ENCODE measurements around the gene HEPACAM2.
A peak's percentile ranks its signal among the peaks of the same experiment; 100 is the strongest.

Gene HEPACAM2

DNA sequence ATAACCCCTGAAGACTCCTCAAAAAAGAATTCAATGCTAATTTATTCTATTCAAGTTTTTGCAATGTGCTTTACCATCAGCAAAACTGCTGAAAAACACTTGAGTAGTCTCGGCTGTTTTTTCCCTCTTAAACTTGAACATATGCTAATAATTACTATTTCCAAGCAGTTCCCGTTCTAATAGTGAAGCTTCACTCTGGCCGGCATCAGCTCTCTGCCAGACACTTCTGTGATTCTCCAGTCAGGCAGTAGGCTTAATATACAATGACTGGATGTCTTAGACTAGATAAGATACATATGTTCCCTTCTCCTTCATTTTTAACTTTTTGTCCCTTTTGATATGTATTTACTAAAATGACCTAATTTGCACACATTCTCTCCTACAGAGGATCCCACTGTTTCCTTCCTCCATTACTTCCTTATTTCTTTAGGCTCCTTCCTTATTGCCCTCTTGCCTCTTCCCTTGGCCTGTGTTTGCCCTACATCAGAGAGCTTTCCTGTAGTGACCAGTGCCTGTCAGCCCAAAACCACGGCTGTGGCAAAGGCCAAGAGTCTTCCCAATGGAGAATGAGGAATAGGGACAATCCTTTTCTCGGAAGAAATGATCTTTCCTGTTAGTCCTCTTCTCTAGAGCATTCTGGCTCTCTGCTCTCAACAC lies 23.5 kb downstream of the HEPACAM2 start:
- no peak for DNase-seq (ENCODE audit: low spot score)

DNA sequence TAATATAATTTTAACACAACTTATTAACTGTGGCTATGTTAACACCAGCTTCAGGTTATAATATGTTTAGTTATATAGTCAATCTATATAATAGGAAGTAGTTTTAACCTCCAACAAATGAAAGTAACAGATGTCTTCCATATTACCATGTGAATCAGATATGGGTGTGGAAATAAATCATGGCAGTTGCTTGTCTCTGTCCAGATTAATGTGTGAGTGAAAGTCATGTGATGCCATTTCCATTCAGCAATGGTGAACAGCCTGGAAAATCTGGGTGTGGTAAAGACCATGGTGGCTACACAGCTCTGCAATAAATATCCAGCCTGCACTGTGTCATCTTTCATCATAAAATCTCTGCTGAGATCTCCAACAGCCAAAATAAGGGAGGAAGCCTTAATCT lies 27.8 kb downstream of the HEPACAM2 start:
- DNase-seq (ENCODE audit: low spot score): no peak

GRCh38 chr7:93196336-93196735 lies 29.9 kb downstream of the HEPACAM2 start:
- DNase-seq (ENCODE audit: low spot score): no peak

- peak; percentile 29 for DNase-seq (ENCODE audit: low spot score)
Measured at GRCh38 chr7:93194386-93194785, 31.9 kb downstream of the HEPACAM2 start.

GRCh38 chr7:93188870-93189634 lies 37.2 kb downstream of the HEPACAM2 start:
- DNase-seq (ENCODE audit: low spot score): no peak

DNA sequence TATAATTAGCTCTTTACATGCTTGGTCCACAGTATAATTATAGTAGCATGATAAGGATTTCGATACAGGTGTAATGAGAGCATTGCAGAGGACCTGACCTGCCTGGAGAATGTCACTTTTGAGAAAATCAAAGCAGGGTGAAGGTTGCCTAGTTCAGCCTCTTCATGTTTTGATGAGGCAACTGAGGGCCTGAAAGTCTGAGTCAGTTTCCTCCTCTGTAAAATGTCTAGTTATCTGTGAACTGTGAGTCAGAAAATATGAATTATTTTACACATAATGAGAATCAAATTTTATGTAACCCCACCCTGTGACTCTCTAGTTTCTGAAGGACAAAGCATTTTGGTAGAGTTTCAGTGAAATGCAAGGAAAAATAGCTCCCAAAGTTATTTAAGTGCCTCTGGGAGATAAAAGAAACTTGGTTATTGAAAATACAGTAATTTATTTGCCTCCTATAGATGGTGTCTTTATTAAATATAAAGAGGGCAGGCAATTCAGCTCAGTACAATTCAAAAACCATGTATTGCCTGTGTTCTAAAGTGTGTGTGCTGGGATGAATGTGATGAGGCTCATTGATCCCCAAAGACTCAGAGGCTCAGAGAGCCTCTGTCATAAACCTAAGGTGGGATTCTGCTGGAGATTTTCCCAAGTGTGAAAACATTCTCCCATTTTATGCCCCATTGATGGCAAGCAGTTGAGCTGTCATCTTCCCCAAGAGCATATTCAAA lies 40.8 kb downstream of the HEPACAM2 start:
- DNase-seq (ENCODE audit: low spot score): no peak

DNA sequence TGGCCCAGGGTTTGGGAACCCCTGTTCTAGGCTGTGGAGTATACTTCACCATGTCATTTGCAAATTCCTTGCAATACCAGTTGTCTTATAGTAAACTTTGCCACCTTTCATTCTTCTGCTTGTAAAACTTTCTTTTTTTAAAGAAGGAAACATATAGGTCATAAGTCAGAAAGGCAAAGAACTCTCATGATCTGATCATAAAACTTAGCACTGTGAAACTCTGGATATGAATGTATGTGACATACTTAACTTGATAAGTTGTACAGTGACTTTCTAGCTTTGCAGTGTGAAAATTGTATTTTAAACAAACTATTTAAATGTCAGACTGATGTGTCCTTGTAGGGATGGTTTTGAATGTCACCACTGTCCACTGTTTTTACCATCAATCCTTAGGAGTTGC lies 47.1 kb downstream of the HEPACAM2 start:
- DNase-seq (ENCODE audit: low spot score): no peak

DNA sequence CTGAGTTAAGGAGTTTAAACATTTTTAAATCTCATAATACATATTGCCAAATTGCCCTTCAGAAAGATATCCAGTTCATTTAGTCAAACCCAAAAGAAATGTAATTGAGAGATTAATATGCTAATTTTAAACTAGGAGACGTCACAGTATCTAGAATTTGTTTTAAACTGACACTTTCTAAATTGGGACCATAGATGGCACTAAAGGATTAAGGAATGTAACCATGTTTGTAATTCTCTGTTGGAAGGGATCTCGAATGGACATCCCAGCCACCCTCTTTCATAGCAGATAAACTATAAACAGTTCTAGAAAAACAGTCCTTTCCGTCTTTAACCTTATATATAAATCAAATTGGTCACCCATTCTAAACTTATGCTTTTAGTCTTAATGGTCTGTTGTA lies 48.1 kb downstream of the HEPACAM2 start:
- peak; percentile 70 for DNase-seq (ENCODE audit: low spot score)

- DNase-seq (ENCODE audit: low spot score): peak; percentile 70
Measured at GRCh38 chr7:93176992-93177580, 49.2 kb downstream of the HEPACAM2 start.

- no peak for DNase-seq (ENCODE audit: low spot score)
Measured at GRCh38 chr7:93175219-93175618, 51.0 kb downstream of the HEPACAM2 start.

DNA sequence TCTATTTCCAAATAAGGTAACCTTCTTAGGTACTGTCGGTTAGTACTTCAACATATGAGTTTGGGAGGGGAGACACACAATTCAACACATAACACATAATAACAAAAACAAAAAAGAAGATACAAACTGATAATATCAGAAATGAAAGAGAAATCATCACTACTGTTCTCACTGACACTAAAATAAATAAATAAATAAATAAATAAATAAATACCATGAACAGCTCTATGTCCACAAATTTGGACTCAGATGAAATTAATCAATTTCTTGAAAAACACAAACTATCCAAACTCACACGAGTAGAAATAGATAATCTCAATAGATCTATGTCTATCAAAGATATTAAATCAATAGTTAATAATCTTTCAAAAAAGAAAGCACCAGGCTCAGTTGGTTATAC lies 53.6 kb downstream of the HEPACAM2 start:
- DNase-seq (ENCODE audit: low spot score): no peak

DNA sequence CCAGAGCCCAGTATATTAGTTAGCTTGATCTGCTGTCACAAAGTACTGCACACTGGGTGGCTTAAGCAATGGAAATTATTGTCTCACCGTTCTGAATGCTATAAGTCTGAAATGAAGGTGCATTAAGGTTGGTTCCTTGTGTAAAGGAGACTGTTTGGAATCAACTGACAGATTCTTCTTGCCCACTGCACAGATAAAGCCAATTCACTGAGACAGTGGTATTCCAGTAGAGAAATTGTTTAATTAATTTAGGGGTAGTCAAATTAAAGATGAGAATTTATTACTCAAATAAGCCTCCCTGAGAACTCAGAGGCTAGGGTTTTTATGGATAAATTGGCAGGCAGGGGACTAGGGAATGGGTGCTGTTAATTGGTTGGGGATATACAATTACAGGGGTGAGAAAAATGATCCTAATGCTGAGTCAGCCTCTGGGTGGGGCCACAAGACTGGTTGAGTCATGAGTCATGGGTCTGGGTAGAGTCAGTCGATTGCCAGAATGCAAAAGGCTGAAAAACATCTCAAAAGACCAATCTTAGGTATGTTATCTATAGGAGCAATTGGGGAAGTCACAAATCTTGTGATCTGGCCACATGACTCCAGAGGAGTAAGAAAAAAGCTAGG lies 54.6 kb downstream of the HEPACAM2 start:
- DNase-seq (ENCODE audit: low spot score): no peak

DNA sequence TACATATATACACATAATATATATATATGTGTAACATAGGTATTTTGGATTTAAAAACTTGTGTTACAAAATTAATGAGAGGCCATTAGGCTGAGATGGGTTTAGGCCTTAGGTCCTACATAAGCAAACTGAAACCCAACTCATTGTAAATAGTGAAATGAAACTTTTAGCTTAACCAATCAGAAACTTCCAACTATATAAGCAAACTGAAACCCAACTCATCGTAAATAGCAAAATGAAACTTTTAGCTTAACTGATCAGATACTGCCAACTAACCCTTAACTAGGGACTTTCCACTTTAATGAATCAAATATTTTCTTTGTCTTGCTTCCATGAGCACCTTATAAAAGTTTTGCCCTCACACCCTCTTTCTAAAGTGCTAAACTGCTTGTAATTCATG lies 60.8 kb downstream of the HEPACAM2 start:
- DNase-seq (ENCODE audit: low spot score): no peak

- DNase-seq (ENCODE audit: low spot score): no peak
Measured at GRCh38 chr7:93164766-93165165, 61.5 kb downstream of the HEPACAM2 start.

GRCh38 chr7:93161181-93161762 lies 65.0 kb downstream of the HEPACAM2 start:
- DNase-seq (ENCODE audit: low spot score): no peak

DNA sequence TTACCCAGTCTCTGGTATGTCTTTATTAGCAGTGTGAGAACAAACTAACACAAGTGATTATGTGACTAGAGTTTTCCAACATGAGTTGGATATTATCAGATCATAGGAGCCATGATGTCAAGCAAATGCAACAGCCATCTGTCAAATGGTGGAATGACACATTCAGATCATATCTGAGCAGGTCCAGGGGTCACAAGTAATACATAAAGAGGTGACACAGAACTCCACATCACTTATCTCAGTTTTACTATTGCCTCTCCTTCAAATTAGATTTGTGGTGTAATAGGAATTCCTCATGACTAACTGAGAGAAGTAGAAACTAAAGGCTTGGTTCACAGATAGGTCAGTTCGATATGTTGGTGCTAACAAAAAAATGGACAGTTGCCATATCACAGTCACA lies 65.9 kb downstream of the HEPACAM2 start:
- DNase-seq (ENCODE audit: low spot score): no peak

GRCh38 chr7:93159490-93159889 lies 66.8 kb downstream of the HEPACAM2 start:
- no peak for DNase-seq (ENCODE audit: low spot score)

DNA sequence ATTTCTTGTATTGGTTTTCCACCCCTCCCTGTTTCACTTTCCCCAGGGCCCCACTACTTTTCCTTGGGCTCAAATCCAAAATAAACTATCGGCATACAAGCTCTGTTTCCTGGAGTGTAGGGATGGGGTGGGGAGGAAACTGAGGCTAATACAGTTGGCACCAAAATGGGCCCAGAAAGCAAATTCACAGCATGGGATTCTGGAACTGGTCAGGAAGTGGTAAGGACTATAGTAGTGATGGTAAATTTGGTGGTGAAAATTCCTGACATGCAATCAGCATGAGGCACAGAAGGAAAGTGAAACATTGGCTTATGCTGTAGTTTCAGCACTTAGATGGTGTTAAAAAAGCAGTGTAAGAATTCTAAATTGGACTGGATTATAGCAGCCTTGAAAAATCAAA lies 69.4 kb downstream of the HEPACAM2 start:
- no peak for DNase-seq (ENCODE audit: low spot score)

DNA sequence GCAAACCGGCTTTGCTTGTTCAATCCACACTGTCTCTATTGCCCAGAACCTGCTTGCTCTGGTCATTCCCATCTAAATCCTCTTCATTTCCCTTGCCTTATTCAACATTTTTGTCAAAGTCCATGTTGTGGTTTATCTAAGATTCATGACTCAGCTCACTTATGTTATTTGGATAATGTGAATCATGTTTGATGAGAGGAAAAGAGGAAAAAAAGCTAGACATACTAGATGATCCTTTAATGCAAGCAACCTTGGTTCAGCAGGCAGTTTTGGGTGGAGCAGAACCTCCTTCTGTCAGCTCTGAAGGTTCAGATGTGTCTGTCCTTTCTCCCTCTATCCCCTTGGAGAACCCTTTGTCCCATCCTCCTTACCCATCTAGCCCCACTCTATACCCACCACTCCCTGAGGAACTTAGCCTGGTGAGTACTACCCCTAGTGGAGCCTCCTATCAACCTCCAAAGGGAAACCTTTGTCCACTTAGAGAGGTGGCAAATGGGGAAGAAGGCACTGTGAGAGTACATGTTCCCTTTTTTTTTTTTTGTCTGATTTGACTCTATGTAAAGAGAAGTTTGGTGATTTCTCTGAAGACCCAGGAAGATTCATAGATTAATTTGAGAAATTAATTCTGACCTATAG lies 76.0 kb downstream of the HEPACAM2 start:
- DNase-seq (ENCODE audit: low spot score): no peak

GRCh38 chr7:93148727-93149126 lies 77.5 kb downstream of the HEPACAM2 start:
- no peak for DNase-seq (ENCODE audit: low spot score)

GRCh38 chr7:93148144-93148543 lies 78.1 kb downstream of the HEPACAM2 start, which contains the start of gene SAMD9L:
SAMD9L (minus strand) TSS chr7:93148385; CDS start chr7:93135971, 12,414 bp downstream.
- DNase-seq (ENCODE audit: low spot score): no peak

Measured in COLO829 (cell line).